Stimulated activated CD8-positive, alpha-beta memory T cell treated with anti-CD3 and anti-CD28 coated beads, Interleukin-15, amount 100 ng/mL, for 1 hour (primary cell): Measurements from ENCODE around the gene SLC5A4.
"Not testable (repeated sequence)": the region's sequence is repeated elsewhere in the genome, so short reads cannot be mapped to it uniquely, and the experiment has no call there.

ENCODE experiments used
- DNase-seq: peaks from one replicate; pipeline ENCODE4 v3.0.0-alpha.2; 2020; ENCODE audit warnings: low read depth

The SLC5A4 gene

GRCh38 chr22:32199961-32200360, 55.2 kb downstream of the SLC5A4 start:
- no peak for DNase-seq

GRCh38 chr22:32199341-32199740, 55.8 kb downstream of the SLC5A4 start:
- DNase-seq, result no peak

GRCh38 chr22:32197553-32198226, 57.5 kb downstream of the SLC5A4 start:
- DNase-seq, result not testable (repeated sequence)

- DNase-seq, result not testable (repeated sequence)
These were observed 59.2 kb downstream of the SLC5A4 start for GRCh38 chr22:32195900-32196299.

GRCh38 chr22:32193346-32193745, 61.8 kb downstream of the SLC5A4 start:
- not testable (repeated sequence) for DNase-seq

GRCh38 chr22:32191021-32191420, 64.1 kb downstream of the SLC5A4 start:
- not testable (repeated sequence) for DNase-seq

- DNase-seq, result no peak
These were observed 69.3 kb downstream of the SLC5A4 start for GRCh38 chr22:32185821-32186220.

- DNase-seq, result no peak
These were observed 71.5 kb downstream of the SLC5A4 start for GRCh38 chr22:32183625-32184024.

- DNase-seq, result no peak
These were observed 74.1 kb downstream of the SLC5A4 start for GRCh38 chr22:32181043-32181442.

- DNase-seq, result no peak
These were observed 77.9 kb downstream of the SLC5A4 start for GRCh38 chr22:32177221-32177765.

- no peak for DNase-seq
These were observed 79.2 kb downstream of the SLC5A4 start for GRCh38 chr22:32175683-32176644.

GRCh38 chr22:32175115-32175514, 80.0 kb downstream of the SLC5A4 start:
- DNase-seq, result no peak
